ENCODE results near the gene VWA3B.

- TF ChIP-seq, protein P1, sequence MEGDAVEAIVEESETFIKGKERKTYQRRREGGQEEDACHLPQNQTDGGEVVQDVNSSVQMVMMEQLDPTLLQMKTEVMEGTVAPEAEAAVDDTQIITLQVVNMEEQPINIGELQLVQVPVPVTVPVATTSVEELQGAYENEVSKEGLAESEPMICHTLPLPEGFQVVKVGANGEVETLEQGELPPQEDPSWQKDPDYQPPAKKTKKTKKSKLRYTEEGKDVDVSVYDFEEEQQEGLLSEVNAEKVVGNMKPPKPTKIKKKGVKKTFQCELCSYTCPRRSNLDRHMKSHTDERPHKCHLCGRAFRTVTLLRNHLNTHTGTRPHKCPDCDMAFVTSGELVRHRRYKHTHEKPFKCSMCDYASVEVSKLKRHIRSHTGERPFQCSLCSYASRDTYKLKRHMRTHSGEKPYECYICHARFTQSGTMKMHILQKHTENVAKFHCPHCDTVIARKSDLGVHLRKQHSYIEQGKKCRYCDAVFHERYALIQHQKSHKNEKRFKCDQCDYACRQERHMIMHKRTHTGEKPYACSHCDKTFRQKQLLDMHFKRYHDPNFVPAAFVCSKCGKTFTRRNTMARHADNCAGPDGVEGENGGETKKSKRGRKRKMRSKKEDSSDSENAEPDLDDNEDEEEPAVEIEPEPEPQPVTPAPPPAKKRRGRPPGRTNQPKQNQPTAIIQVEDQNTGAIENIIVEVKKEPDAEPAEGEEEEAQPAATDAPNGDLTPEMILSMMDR (optimal IDR thresholded peaks at IDR 0.05 in 1 of 3, IDR thresholded peaks at IDR 0.05 in 1 of 3, conservative IDR thresholded peaks at IDR 0.05 in 1 of 3; ENCODE audit: extremely low read depth in 1 of 3, insufficient read depth in 2 of 3, low read length in 3 of 3) = no peak
- TF ChIP-seq EZH2 (IDR thresholded peaks at IDR 0.05; ENCODE audit: low read length) = no peak
Measured at GRCh38 chr2:98315957-98316356, 229.0 kb downstream of the VWA3B start.

Data from keratinocyte (primary cell).